Neural cell (in vitro differentiated cells): ENCODE results near the gene KCNIP3. TPM values are rescaled to one million over a fixed set of nuclear protein-coding genes. Genes with fewer than 3 reads are reported as not detected.

ENCODE experiments used
- H2AFZ ChIP-seq: fragments of 200-600, 300-800 bp; sonication (generic), shearing (Covaris generic); 2 replicates; pipeline ENCODE4 v1.6.0; 2014; ENCODE audit warnings: low read depth, mild to moderate bottlenecking, antibody characterized with exemption, low read length, moderate library complexity
- H3F3A ChIP-seq: fragments of 200-600 bp; shearing (Covaris generic); 2 replicates; pipeline ENCODE4 v1.6.1; 2016; ENCODE audit warnings: mild to moderate bottlenecking, moderate library complexity, mixed read lengths, antibody characterized with exemption, low read length; ENCODE audit not compliant: insufficient read depth, poor library complexity, severe bottlenecking
- H3K27ac ChIP-seq: fragments of 200-600, 300-800 bp; sonication (generic), shearing (Covaris generic); 2 replicates; pipeline ENCODE4 v1.5.1; 2014; ENCODE audit warnings: mild to moderate bottlenecking, low read length, moderate library complexity
- H3K27me3 ChIP-seq: fragments of 300-800, 200-600 bp; sonication (generic), shearing (Covaris generic); 2 replicates; pipeline ENCODE4 v1.6.0; 2014; ENCODE audit warnings: mild to moderate bottlenecking, low read depth, low read length, moderate library complexity; ENCODE audit not compliant: insufficient read depth
- H3K36me3 ChIP-seq: fragments of 300-800, 200-600 bp; sonication (generic), shearing (Covaris generic); 2 replicates; pipeline ENCODE4 v1.5.1; 2014; ENCODE audit warnings: mild to moderate bottlenecking, antibody characterized with exemption, low read length, moderate library complexity; ENCODE audit not compliant: insufficient read depth
- H3K4me2 ChIP-seq: fragments of 300-800, 200-600 bp; sonication (generic), shearing (Covaris generic); 2 replicates; pipeline ENCODE4 v1.6.0; 2014; ENCODE audit warnings: mild to moderate bottlenecking, low read length
- H3K4me3 ChIP-seq: fragments of 300-800, 200-600 bp; sonication (generic), shearing (Covaris generic); 2 replicates; pipeline ENCODE4 v1.5.1; 2014; ENCODE audit warnings: mild to moderate bottlenecking, low read length, moderate library complexity
- H3K79me2 ChIP-seq: fragments of 200-600 bp; shearing (Covaris generic); replicated peaks from 2 replicates; pipeline ENCODE4 v1.6.0; 2014; ENCODE audit warnings: mild to moderate bottlenecking, low read length, moderate library complexity; ENCODE audit not compliant: insufficient read depth
- H3K9ac ChIP-seq: fragments of 300-800, 200-600 bp; sonication (generic), shearing (Covaris generic); 2 replicates; pipeline ENCODE4 v1.6.1; 2016; ENCODE audit warnings: mild to moderate bottlenecking, low read length, mixed read lengths
- H3K9me2 ChIP-seq: fragments of 200-600 bp; shearing (Covaris generic); 2 replicates; pipeline ENCODE4 v1.6.1; 2016; ENCODE audit warnings: mild to moderate bottlenecking, low read length, mixed read lengths; ENCODE audit not compliant: insufficient read depth
- H3K9me3 ChIP-seq: fragments of 200-600, 300-800 bp; sonication (generic), shearing (Covaris generic); 2 replicates; pipeline ENCODE4 v1.6.1; 2016; ENCODE audit warnings: mild to moderate bottlenecking, mixed run types, low read length, moderate library complexity, mixed read lengths
- H4K20me1 ChIP-seq: fragments of 200-600 bp; shearing (Covaris generic); 2 replicates; pipeline ENCODE4 v1.6.1; 2016; ENCODE audit warnings: mild to moderate bottlenecking, mixed run types; ENCODE audit not compliant: insufficient read depth
- EP300 ChIP-seq: fragments of 450-650 bp; conservative IDR thresholded peaks from 2 replicates; pipeline ENCODE4 v1.6.1; 2014; ENCODE audit warnings: antibody characterized with exemption, mild to moderate bottlenecking, moderate library complexity; ENCODE audit not compliant: poor library complexity, severe bottlenecking
- EZH2 ChIP-seq: fragments of 200-600, 300-800 bp; shearing (Covaris generic), sonication (generic); IDR thresholded peaks from 2 replicates; pipeline ENCODE4 v1.6.1; 2014; ENCODE audit warnings: antibody characterized with exemption, low read length, borderline replicate concordance, mild to moderate bottlenecking; ENCODE audit not compliant: insufficient read depth, poor library complexity, severe bottlenecking
- MXI1 ChIP-seq: fragments of 450-650 bp; conservative IDR thresholded peaks from 2 replicates; pipeline ENCODE4 v1.6.1; 2014; ENCODE audit warnings: antibody characterized with exemption, mild to moderate bottlenecking; ENCODE audit not compliant: poor library complexity, severe bottlenecking
- POLR2AphosphoS5 ChIP-seq: IDR thresholded peaks from 2 replicates; pipeline ENCODE4 v1.6.1; 2012
- RAD21 ChIP-seq: fragments of 450-650 bp; conservative IDR thresholded peaks from 2 replicates; pipeline ENCODE4 v1.6.1; 2014; ENCODE audit warnings: antibody characterized with exemption, mild to moderate bottlenecking, moderate library complexity
- SMC3 ChIP-seq: fragments of 450-650 bp; conservative IDR thresholded peaks from 2 replicates; pipeline ENCODE4 v1.6.1; 2014; ENCODE audit warnings: antibody characterized with exemption, mild to moderate bottlenecking, moderate library complexity; ENCODE audit not compliant: poor library complexity
- TAF1 ChIP-seq: IDR thresholded peaks from 2 replicates; pipeline ENCODE4 v1.6.1; 2012; ENCODE audit warnings: low read depth
- polyA plus RNA-seq: library from polyadenylated mRNA; depleted of rRNA; stranded (reverse); fragments of >200 nt; gene quantifications from 2 replicates; pipeline ENCODE4 v1.2.3, GENCODE V29; 2014
- TF ChIP-seq, protein P1 (sequence below): IDR thresholded peaks from 2 replicates; pipeline ENCODE4 v1.6.1; 2012; ENCODE audit warnings: borderline replicate concordance

Gene KCNIP3
- polyA plus RNA-seq, 1 donor from 2014 or later, result not detected

DNA sequence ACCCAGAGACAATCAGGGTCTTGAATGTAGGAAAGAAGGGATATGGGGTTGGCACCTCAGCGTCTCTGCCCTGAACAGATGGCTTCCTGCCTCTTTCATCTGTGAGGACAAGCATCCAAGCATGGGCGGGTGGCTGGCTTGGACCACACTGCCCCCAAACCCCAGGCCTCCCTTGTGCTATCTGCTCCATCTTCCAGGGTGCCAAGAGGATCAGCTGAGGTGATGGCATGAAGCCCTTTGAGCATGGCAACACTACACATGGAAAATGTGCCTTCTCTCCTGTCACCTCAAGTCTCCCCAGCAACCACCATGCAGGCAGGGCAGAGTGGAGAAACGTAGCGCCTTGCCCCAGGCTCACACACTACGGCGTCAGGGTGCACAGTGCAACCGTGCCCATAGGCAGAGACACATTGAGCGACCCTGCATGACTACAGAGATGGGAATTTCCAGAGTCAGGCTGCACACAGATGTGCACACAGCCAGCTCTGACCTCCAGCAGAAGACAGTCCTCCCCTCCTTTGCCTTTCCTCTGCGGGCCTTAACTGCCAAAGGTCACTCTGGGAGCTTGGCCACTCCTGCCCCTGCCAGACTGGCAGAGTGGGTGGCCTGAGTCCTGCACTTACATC is 1.5 kb downstream of the KCNIP3 start:
- Histone ChIP-seq H3K79me2 (no peaks in the 10 kb centered on the region), H2AFZ (no peak overlapping the region), H3K9me3 (peaks cover 7% of the 10 kb centered on the region), H4K20me1 (no peaks in the 10 kb centered on the region), H3K9ac (no peak overlapping the region), H3K36me3 (no peaks in the 10 kb centered on the region), H3K27ac (no peak overlapping the region), H3F3A (no peaks in the 10 kb centered on the region), H3K9me2 (no peaks in the 10 kb centered on the region), H3K4me3 (no peak overlapping the region), H3K4me2 (no peak overlapping the region), H3K27me3 (no peaks in the 10 kb centered on the region)
- TF ChIP-seq EP300 (no peak), MXI1 (no peak), SMC3 (no peak), POLR2AphosphoS5 (no peak)
- TF ChIP-seq, protein P1, sequence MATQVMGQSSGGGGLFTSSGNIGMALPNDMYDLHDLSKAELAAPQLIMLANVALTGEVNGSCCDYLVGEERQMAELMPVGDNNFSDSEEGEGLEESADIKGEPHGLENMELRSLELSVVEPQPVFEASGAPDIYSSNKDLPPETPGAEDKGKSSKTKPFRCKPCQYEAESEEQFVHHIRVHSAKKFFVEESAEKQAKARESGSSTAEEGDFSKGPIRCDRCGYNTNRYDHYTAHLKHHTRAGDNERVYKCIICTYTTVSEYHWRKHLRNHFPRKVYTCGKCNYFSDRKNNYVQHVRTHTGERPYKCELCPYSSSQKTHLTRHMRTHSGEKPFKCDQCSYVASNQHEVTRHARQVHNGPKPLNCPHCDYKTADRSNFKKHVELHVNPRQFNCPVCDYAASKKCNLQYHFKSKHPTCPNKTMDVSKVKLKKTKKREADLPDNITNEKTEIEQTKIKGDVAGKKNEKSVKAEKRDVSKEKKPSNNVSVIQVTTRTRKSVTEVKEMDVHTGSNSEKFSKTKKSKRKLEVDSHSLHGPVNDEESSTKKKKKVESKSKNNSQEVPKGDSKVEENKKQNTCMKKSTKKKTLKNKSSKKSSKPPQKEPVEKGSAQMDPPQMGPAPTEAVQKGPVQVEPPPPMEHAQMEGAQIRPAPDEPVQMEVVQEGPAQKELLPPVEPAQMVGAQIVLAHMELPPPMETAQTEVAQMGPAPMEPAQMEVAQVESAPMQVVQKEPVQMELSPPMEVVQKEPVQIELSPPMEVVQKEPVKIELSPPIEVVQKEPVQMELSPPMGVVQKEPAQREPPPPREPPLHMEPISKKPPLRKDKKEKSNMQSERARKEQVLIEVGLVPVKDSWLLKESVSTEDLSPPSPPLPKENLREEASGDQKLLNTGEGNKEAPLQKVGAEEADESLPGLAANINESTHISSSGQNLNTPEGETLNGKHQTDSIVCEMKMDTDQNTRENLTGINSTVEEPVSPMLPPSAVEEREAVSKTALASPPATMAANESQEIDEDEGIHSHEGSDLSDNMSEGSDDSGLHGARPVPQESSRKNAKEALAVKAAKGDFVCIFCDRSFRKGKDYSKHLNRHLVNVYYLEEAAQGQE, result no peak

DNA sequence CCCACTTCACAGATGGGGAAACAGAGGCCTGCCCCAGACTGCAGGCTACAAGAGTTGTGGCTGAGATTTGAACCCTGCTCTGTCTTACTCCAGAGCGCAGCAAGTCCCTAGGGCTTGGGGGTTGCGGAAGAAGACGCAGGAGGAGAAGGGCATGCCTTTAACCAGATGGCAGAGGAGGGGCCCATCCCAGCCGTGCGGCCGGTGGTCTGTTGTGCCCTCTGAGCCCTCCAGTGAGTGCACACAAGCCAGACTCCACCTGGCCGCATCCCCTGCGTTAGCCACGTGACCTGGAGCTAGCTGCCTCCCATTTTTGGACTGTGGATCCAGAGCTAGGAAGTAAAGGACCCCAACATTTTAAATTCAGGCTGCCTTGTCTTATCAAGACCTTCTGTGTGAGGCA is 2.8 kb downstream of the KCNIP3 start:
- H3K9me3 ChIP-seq, result peaks cover 7% of the 10 kb centered on the region
- H2AFZ ChIP-seq, result no peak overlapping the region
- H3K36me3 ChIP-seq, result no peaks in the 10 kb centered on the region
- no peaks in the 10 kb centered on the region for H4K20me1 ChIP-seq
- no peaks in the 10 kb centered on the region for H3K79me2 ChIP-seq
- H3K4me2 ChIP-seq, result no peak overlapping the region
- H3K9me2 ChIP-seq, result no peaks in the 10 kb centered on the region
- TF ChIP-seq EP300 (no peak), EZH2 (no peak), TAF1 (no peak), POLR2AphosphoS5 (no peak), RAD21 (no peak), MXI1 (no peak)
- TF ChIP-seq, protein P1, result no peak
- H3K9ac ChIP-seq, result no peak overlapping the region
- H3F3A ChIP-seq, result no peaks in the 10 kb centered on the region
- no peak overlapping the region for H3K27ac ChIP-seq
- H3K4me3 ChIP-seq, result no peak overlapping the region
- no peaks in the 10 kb centered on the region for H3K27me3 ChIP-seq
